Panc1 (cell line): ENCODE data around the gene H6PD. TPM values are rescaled to one million over a fixed set of nuclear protein-coding genes. Genes with fewer than 3 reads are reported as not detected.

Experiments
- ATAC-seq: fragments of 200-7000 bp; cut with Tn5 transposase; 2 replicates; pipeline ENCODE4 v1.9.1; 2020; ENCODE audit warnings: mild to moderate bottlenecking, moderate library complexity
- BruUV-seq: library from RNA; stranded (reverse); fragments of 400-500 nt; replicated peaks from 2 replicates; lab custom pipeline; 2021; lab: Mats Ljungman, UMichigan
- CTCF ChIA-PET: fragments of 300-600 bp; sonication (Branson Sonifier 250); formaldehyde crosslinking; loops from one replicate; lab custom pipeline; 2022; ENCODE audit warnings: antibody characterized with exemption; lab: Charles Lee
- POLR2A ChIA-PET: fragments of 300-600 bp; sonication (Branson Sonifier 250); formaldehyde crosslinking; loops from one replicate; lab custom pipeline; 2022; ENCODE audit warnings: antibody characterized with exemption; lab: Charles Lee
- DNase-seq: peaks from one replicate; pipeline ENCODE4 v3.0.0-alpha.2; 2010; ENCODE audit warnings: low read depth, low spot score
- H3K27ac ChIP-seq: 2 replicates; pipeline ENCODE4 v1.5.1; 2011; ENCODE audit warnings: mild to moderate bottlenecking, low read length, inconsistent platforms
- H3K27me3 ChIP-seq: fragments of 200-500 bp; sonication (Bioruptor generic); 2 replicates; pipeline ENCODE4 v1.6.0; 2014; ENCODE audit warnings: low read length, inconsistent platforms; ENCODE audit not compliant: control insufficient read depth, insufficient read depth
- H3K36me3 ChIP-seq: fragments of 200-500 bp; sonication (Bioruptor generic); 2 replicates; pipeline ENCODE4 v1.5.1; 2014; ENCODE audit warnings: inconsistent platforms, mild to moderate bottlenecking, low read length, moderate library complexity; ENCODE audit not compliant: control insufficient read depth, insufficient read depth
- H3K4me1 ChIP-seq: 2 replicates; pipeline ENCODE4 v1.5.1; 2011; ENCODE audit warnings: inconsistent platforms, mild to moderate bottlenecking, low read length, moderate library complexity; ENCODE audit not compliant: control insufficient read depth, insufficient read depth
- H3K4me3 ChIP-seq, 2 experiments: 2 replicates each; pipeline ENCODE4 v1.5.1; 2011 to 2012; ENCODE audit warnings: low read depth in 2 of 2, low read length in 2 of 2, mild to moderate bottlenecking in 2 of 2, inconsistent platforms in 1 of 2, moderate library complexity in 1 of 2
- H3K9me3 ChIP-seq: fragments of 200-500 bp; sonication (Bioruptor generic); 2 replicates; pipeline ENCODE4 v1.5.1; 2014; ENCODE audit warnings: low read depth, mild to moderate bottlenecking, inconsistent platforms, low read length, moderate library complexity; ENCODE audit not compliant: control insufficient read depth, insufficient read depth
- CTCF ChIP-seq: fragments of 450-650 bp; IDR thresholded peaks from 2 replicates; pipeline ENCODE4 v1.5.1; 2017; ENCODE audit warnings: mild to moderate bottlenecking
- POLR2AphosphoS5 ChIP-seq: IDR thresholded peaks from 2 replicates; pipeline ENCODE4 v1.6.1; 2012; ENCODE audit warnings: mild to moderate bottlenecking, low read depth, low read length, moderate library complexity
- REST ChIP-seq, 2 experiments: IDR thresholded peaks; 2 replicates each; pipeline ENCODE4 v1.6.1; 2011 to 2012; ENCODE audit warnings: low read depth in 2 of 2, control low read depth in 1 of 2, low read length in 1 of 2, mild to moderate bottlenecking in 1 of 2, moderate library complexity in 1 of 2; ENCODE audit not compliant: insufficient read depth in 1 of 2
- SIN3A ChIP-seq: IDR thresholded peaks from 2 replicates; pipeline ENCODE4 v1.6.1; 2012; ENCODE audit warnings: low read depth, mild to moderate bottlenecking, low read length, moderate library complexity, borderline replicate concordance; ENCODE audit not compliant: insufficient read depth
- TCF7L2 ChIP-seq: IDR thresholded peaks from 2 replicates; pipeline ENCODE4 v1.6.1; 2011; ENCODE audit warnings: mild to moderate bottlenecking, low read depth, low read length, inconsistent platforms
- in situ Hi-C: cut with HindIII; loops from 2 replicates; pipeline ENCODE4 v1.10.0; 2016; ENCODE audit warnings: low sequenced_read_pairs, low pct_unique_long_range_greater_than_20kb
- intact Hi-C: fragments of 100-400 bp; cut with micrococcal nuclease; formaldehyde crosslinking; loops from one replicate; pipeline ENCODE4 v1.10.0; 2022; ENCODE audit not compliant: unreplicated experiment
- total RNA-seq: library from RNA; stranded (reverse); gene quantifications from one replicate; pipeline ENCODE4 v1.2.1, GENCODE V29; 2021; ENCODE audit not compliant: unreplicated experiment

H6PD gene
- total RNA-seq, 1 experiment from 2014 or later: 23.5 TPM

GRCh38 chr1:9309991-9310390 lies 75.4 kb downstream of the H6PD start:
- DNase-seq (no peak), ATAC-seq (no peak)
- Histone ChIP-seq H3K27me3 (no peaks in the 10 kb centered on the region), H3K9me3 (no peaks in the 10 kb centered on the region), H3K27ac (no peak overlapping the region), H3K4me3 (no peak overlapping the region), H3K4me1 (peaks cover 48% of the 10 kb centered on the region), H3K36me3 (no peaks in the 10 kb centered on the region)
- ChIA-PET CTCF (no interaction called here), POLR2A (no interaction called here)
- TF ChIP-seq TCF7L2 (no peak), POLR2AphosphoS5 (no peak), REST (IDR thresholded peaks at IDR 0.05; ENCODE audit: insufficient read depth in 1 of 2, low read depth in 2 of 2, low read length in 1 of 2) (no peak), SIN3A (no peak), CTCF (no peak)
- in situ Hi-C loops (no loop called here), intact Hi-C loops (no loop called here)
- no TSS peak for BruUV-seq

- Histone ChIP-seq H3K4me3 (no peak overlapping the region), H3K27ac (no peak overlapping the region), H3K9me3 (no peaks in the 10 kb centered on the region), H3K36me3 (no peaks in the 10 kb centered on the region), H3K27me3 (no peaks in the 10 kb centered on the region), H3K4me1 (peaks cover 58% of the 10 kb centered on the region)
- ChIA-PET CTCF (interaction anchor here (0.6 kb wide), 1 partner anchor 130 kb away, joined by 5 read pairs; no protein-coding TSS in a partner anchor), POLR2A (no interaction called here)
- ATAC-seq: no peak
- TSS peak; percentile 32 for BruUV-seq
- TF ChIP-seq SIN3A (no peak), TCF7L2 (no peak), CTCF (no peak), POLR2AphosphoS5 (no peak), REST (IDR thresholded peaks at IDR 0.05; ENCODE audit: insufficient read depth in 1 of 2, low read depth in 2 of 2, low read length in 1 of 2) (no peak)
- in situ Hi-C loops (no loop called here), intact Hi-C loops (no loop called here)
- no peak for DNase-seq
Observed at GRCh38 chr1:9311029-9311428, 76.5 kb downstream of the H6PD start.
